ENCODE results near the gene ZNF410. TPM values are rescaled to one million over a fixed set of nuclear protein-coding genes. Genes with fewer than 3 reads are reported as not detected.
"Not testable (repeated sequence)": the region's sequence is repeated elsewhere in the genome, so short reads cannot be mapped to it uniquely, and the experiment has no call there.

Gene ZNF410
- total and polyA plus RNA-seq, 5 donors: 12.1 to 30.4 (median 19.3) TPM

GRCh38 chr14:73887694-73888459 is 1.2 kb downstream of the ZNF410 start:
- intact Hi-C loops (cut with DNase I): no loop called here
- DNase-seq (no peak), ATAC-seq (no peak)
- H3K4me3 ChIP-seq (ENCODE audit: low read length): peak overlapping the region; percentile 88
- H3K9me3 ChIP-seq (ENCODE audit: control insufficient read depth, low read length): no peaks in the 10 kb centered on the region
- no peaks in the 10 kb centered on the region for H3K27me3 ChIP-seq (ENCODE audit: control insufficient read depth, insufficient read depth)
- no peak overlapping the region for H3K27ac ChIP-seq (ENCODE audit: low read length)
- peaks cover 2% of the 10 kb centered on the region for H3K4me1 ChIP-seq (ENCODE audit: control insufficient read depth, insufficient read depth, low read length)
- 32% methylated on average over 7 of the region's 7 CpGs for WGBS

- intact Hi-C loops (cut with DNase I): no loop called here
- ATAC-seq (no peak), DNase-seq (no peak)
- Histone ChIP-seq H3K27ac (ENCODE audit: low read length) (no peak overlapping the region), H3K4me3 (ENCODE audit: low read length) (peak overlapping the region; percentile 88), H3K27me3 (ENCODE audit: control insufficient read depth, insufficient read depth) (no peaks in the 10 kb centered on the region), H3K9me3 (ENCODE audit: control insufficient read depth, low read length) (no peaks in the 10 kb centered on the region), H3K4me1 (ENCODE audit: control insufficient read depth, insufficient read depth, low read length) (peaks cover 2% of the 10 kb centered on the region)
- WGBS: 34% methylated on average over 3 of the region's 3 CpGs
These were observed 1.7 kb downstream of the ZNF410 start for GRCh38 chr14:73888460-73888725.

GRCh38 chr14:73888971-73889370 is 2.3 kb downstream of the ZNF410 start:
- no peak overlapping the region for H3K27ac ChIP-seq (ENCODE audit: low read length)
- no peak overlapping the region for H3K4me3 ChIP-seq (ENCODE audit: low read length)
- no peaks in the 10 kb centered on the region for H3K9me3 ChIP-seq (ENCODE audit: control insufficient read depth, low read length)
- intact Hi-C loops (cut with DNase I): no loop called here
- no peak for DNase-seq
- WGBS: 80% methylated on average over 2 of the region's 2 CpGs
- no peaks in the 10 kb centered on the region for H3K27me3 ChIP-seq (ENCODE audit: control insufficient read depth, insufficient read depth)
- peaks cover 2% of the 10 kb centered on the region for H3K4me1 ChIP-seq (ENCODE audit: control insufficient read depth, insufficient read depth, low read length)
- no peak for ATAC-seq

GRCh38 chr14:73889376-73889775 is 2.7 kb downstream of the ZNF410 start:
- H3K27me3 ChIP-seq (ENCODE audit: control insufficient read depth, insufficient read depth): no peaks in the 10 kb centered on the region
- H3K27ac ChIP-seq (ENCODE audit: low read length): no peak overlapping the region
- ATAC-seq (no peak), DNase-seq (no peak)
- no peaks in the 10 kb centered on the region for H3K9me3 ChIP-seq (ENCODE audit: control insufficient read depth, low read length)
- no peak overlapping the region for H3K4me3 ChIP-seq (ENCODE audit: low read length)
- intact Hi-C loops (cut with DNase I): no loop called here
- 78% methylated on average over 5 of the region's 5 CpGs for WGBS
- peaks cover 2% of the 10 kb centered on the region for H3K4me1 ChIP-seq (ENCODE audit: control insufficient read depth, insufficient read depth, low read length)

- 90% methylated on average over 6 of the region's 6 CpGs for WGBS
- H3K27me3 ChIP-seq (ENCODE audit: control insufficient read depth, insufficient read depth); H3K4me1 ChIP-seq (ENCODE audit: control insufficient read depth, insufficient read depth, low read length); H3K9me3 ChIP-seq (ENCODE audit: control insufficient read depth, low read length); ATAC-seq; H3K27ac ChIP-seq (ENCODE audit: low read length); DNase-seq; intact Hi-C loops (cut with DNase I); H3K4me3 ChIP-seq (ENCODE audit: low read length): not testable (repeated sequence)
These were observed 7.6 kb downstream of the ZNF410 start for GRCh38 chr14:73894180-73894687.

- Histone ChIP-seq H3K4me1 (ENCODE audit: control insufficient read depth, insufficient read depth, low read length) (no peaks in the 10 kb centered on the region), H3K27ac (ENCODE audit: low read length) (no peak overlapping the region), H3K27me3 (ENCODE audit: control insufficient read depth, insufficient read depth) (no peaks in the 10 kb centered on the region), H3K4me3 (ENCODE audit: low read length) (no peak overlapping the region), H3K9me3 (ENCODE audit: control insufficient read depth, low read length) (no peaks in the 10 kb centered on the region)
- DNase-seq (no peak), ATAC-seq (no peak)
- intact Hi-C loops (cut with DNase I): no loop called here
- WGBS: 65% methylated on average over 1 of the region's 1 CpG
These were observed 9.3 kb downstream of the ZNF410 start for GRCh38 chr14:73895939-73896338.

GRCh38 chr14:73896521-73896920 is 9.9 kb downstream of the ZNF410 start:
- DNase-seq (no peak), ATAC-seq (peak in 1 of 2 donors; percentile 46)
- no peak overlapping the region for H3K4me3 ChIP-seq (ENCODE audit: low read length)
- H3K4me1 ChIP-seq (ENCODE audit: control insufficient read depth, insufficient read depth, low read length): no peaks in the 10 kb centered on the region
- H3K27ac ChIP-seq (ENCODE audit: low read length): no peak overlapping the region
- intact Hi-C loops (cut with DNase I): no loop called here
- H3K9me3 ChIP-seq (ENCODE audit: control insufficient read depth, low read length): no peaks in the 10 kb centered on the region
- no peaks in the 10 kb centered on the region for H3K27me3 ChIP-seq (ENCODE audit: control insufficient read depth, insufficient read depth)
- 65% methylated on average over 1 of the region's 1 CpG for WGBS

- Histone ChIP-seq H3K27me3 (ENCODE audit: control insufficient read depth, insufficient read depth) (no peaks in the 10 kb centered on the region), H3K27ac (ENCODE audit: low read length) (no peak overlapping the region), H3K9me3 (ENCODE audit: control insufficient read depth, low read length) (no peaks in the 10 kb centered on the region), H3K4me3 (ENCODE audit: low read length) (no peak overlapping the region), H3K4me1 (ENCODE audit: control insufficient read depth, insufficient read depth, low read length) (no peaks in the 10 kb centered on the region)
- DNase-seq (no peak), ATAC-seq (no peak)
- WGBS: 81% methylated on average over 3 of the region's 3 CpGs
- intact Hi-C loops (cut with DNase I): no loop called here
These were observed 16.4 kb downstream of the ZNF410 start for GRCh38 chr14:73903028-73903427.

GRCh38 chr14:73909681-73910080 is 23.0 kb downstream of the ZNF410 start:
- intact Hi-C loops (cut with DNase I): no loop called here
- no peak for DNase-seq

GRCh38 chr14:73913256-73913655 is 26.6 kb downstream of the ZNF410 start:
- WGBS: 70% methylated on average over 3 of the region's 3 CpGs
- ATAC-seq (no peak), DNase-seq (no peak)
- no peak overlapping the region for H3K4me3 ChIP-seq (ENCODE audit: low read length)
- no peaks in the 10 kb centered on the region for H3K9me3 ChIP-seq (ENCODE audit: control insufficient read depth, low read length)
- no peak overlapping the region for H3K27ac ChIP-seq (ENCODE audit: low read length)
- no peaks in the 10 kb centered on the region for H3K4me1 ChIP-seq (ENCODE audit: control insufficient read depth, insufficient read depth, low read length)
- intact Hi-C loops (cut with DNase I): no loop called here
- H3K27me3 ChIP-seq (ENCODE audit: control insufficient read depth, insufficient read depth): no peaks in the 10 kb centered on the region

More at GRCh38 chr14:73909681-73910080, 23.0 kb downstream of the ZNF410 start:
- no peaks in the 10 kb centered on the region for H3K4me1 ChIP-seq (ENCODE audit: control insufficient read depth, insufficient read depth, low read length)
- no peak for ATAC-seq
- no peaks in the 10 kb centered on the region for H3K27me3 ChIP-seq (ENCODE audit: control insufficient read depth, insufficient read depth)
- H3K27ac ChIP-seq (ENCODE audit: low read length): no peak overlapping the region
- no peak overlapping the region for H3K4me3 ChIP-seq (ENCODE audit: low read length)
- no peaks in the 10 kb centered on the region for H3K9me3 ChIP-seq (ENCODE audit: control insufficient read depth, low read length)
- 91% methylated on average over 1 of the region's 1 CpG for WGBS

GRCh38 chr14:73916324-73916723 is 29.7 kb downstream of the ZNF410 start:
- H3K27ac ChIP-seq (ENCODE audit: low read length): no peak overlapping the region
- intact Hi-C loops (cut with DNase I): no loop called here

GRCh38 chr14:73919457-73919856 is 32.8 kb downstream of the ZNF410 start:
- ATAC-seq; intact Hi-C loops (cut with DNase I): not testable (repeated sequence)
- 98% methylated on average over 2 of the region's 2 CpGs for WGBS

More at GRCh38 chr14:73916324-73916723, 29.7 kb downstream of the ZNF410 start:
- ATAC-seq (no peak), DNase-seq (no peak)
- H3K4me1 ChIP-seq (ENCODE audit: control insufficient read depth, insufficient read depth, low read length): no peaks in the 10 kb centered on the region
- no peaks in the 10 kb centered on the region for H3K27me3 ChIP-seq (ENCODE audit: control insufficient read depth, insufficient read depth)
- H3K4me3 ChIP-seq (ENCODE audit: low read length): no peak overlapping the region
- WGBS: 78% methylated on average over 6 of the region's 6 CpGs
- no peaks in the 10 kb centered on the region for H3K9me3 ChIP-seq (ENCODE audit: control insufficient read depth, low read length)

More at GRCh38 chr14:73919457-73919856, 32.8 kb downstream of the ZNF410 start:
- H3K27ac ChIP-seq (ENCODE audit: low read length); H3K4me1 ChIP-seq (ENCODE audit: control insufficient read depth, insufficient read depth, low read length); H3K4me3 ChIP-seq (ENCODE audit: low read length); DNase-seq; H3K27me3 ChIP-seq (ENCODE audit: control insufficient read depth, insufficient read depth); H3K9me3 ChIP-seq (ENCODE audit: control insufficient read depth, low read length): not testable (repeated sequence)
